Effector memory CD8-positive, alpha-beta T cell (primary cell): Measurements from ENCODE around the gene MT1A.
"Not testable (repeated sequence)": the region's sequence is repeated elsewhere in the genome, so short reads cannot be mapped to it uniquely, and the experiment has no call there.

Experiments
- ATAC-seq: fragments of 150-1000 bp; cut with Tn5 transposase; replicated peaks from 2 replicates; pipeline ENCODE4 v1.10.0; 2021; ENCODE audit warnings: mild to moderate bottlenecking, moderate library complexity
- DNase-seq, 3 experiments: peaks; one replicate each; pipeline ENCODE4 v3.0.0; 2021
- H3K27ac Mint-ChIP-seq, 2 donors: one replicate each; pipeline ENCODE4 v1.8.0; 2022; ENCODE audit warnings: mild to moderate bottlenecking in 2 of 2, mixed read lengths in 2 of 2, moderate library complexity in 2 of 2
- H3K27me3 Mint-ChIP-seq, 2 donors: one replicate each; pipeline ENCODE4 v1.8.0; 2022; ENCODE audit warnings: mixed read lengths in 2 of 2
- H3K36me3 Mint-ChIP-seq: one replicate; pipeline ENCODE4 v1.8.0; 2022; ENCODE audit warnings: mild to moderate bottlenecking, moderate library complexity, mixed read lengths; ENCODE audit not compliant: insufficient read depth
- H3K4me1 Mint-ChIP-seq, 2 donors: one replicate each; pipeline ENCODE4 v1.8.0; 2022; ENCODE audit warnings: low read depth in 2 of 2, mixed read lengths in 2 of 2
- H3K4me3 Mint-ChIP-seq, 2 donors: one replicate each; pipeline ENCODE4 v1.8.0; 2022; ENCODE audit warnings: mild to moderate bottlenecking in 2 of 2, mixed read lengths in 2 of 2, moderate library complexity in 2 of 2
- H3K9me3 Mint-ChIP-seq, 2 donors: one replicate each; pipeline ENCODE4 v1.8.0; 2022; ENCODE audit warnings: mixed read lengths in 2 of 2

MT1A gene

DNA sequence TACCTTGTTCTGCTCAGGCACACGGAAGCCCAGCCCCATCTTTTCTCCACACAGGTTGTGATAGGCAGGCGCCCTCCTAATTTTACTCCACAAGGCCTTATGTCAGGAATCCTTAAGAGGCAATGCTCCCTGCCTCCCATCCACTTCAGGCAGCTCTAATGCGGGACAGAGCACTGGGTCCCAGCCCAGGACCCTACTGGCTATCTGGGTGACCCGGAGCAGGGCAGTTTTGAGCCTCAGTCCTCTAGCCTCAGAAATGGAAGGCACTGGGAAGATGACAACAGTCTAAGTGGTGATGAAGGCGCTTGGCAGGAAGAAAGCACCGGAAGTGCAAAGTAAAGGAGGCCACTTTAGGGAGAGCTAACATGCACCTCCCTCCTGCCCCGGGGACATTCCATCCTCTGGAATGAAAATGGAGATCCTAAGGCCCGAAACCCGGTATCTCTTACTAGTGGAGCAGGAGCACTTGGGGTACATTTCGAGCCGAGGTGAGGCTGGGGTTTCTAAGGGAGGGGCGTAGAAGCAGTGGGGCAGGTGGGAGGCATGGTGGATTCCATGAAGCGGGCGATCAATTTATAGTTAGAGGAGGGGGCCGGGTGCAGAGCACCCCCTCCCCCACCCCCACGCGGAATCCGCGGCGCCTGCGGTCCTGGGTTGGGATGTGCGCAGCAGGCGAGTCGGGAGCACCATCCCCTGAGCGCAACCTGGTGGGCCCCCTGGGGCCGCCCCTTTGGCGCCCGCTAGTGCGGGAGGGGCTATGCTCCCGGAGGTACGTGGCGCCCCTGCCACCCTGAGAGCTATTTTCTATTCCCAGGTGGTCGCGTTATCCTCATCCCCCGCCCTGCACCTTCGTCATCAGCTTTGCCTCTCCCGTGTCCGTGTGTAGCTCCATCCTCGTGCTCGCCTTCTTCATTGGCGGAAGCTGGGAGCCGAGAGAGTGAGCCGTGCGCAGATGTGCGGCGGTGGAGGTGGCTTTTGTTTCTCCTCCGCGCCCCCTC, 24.2 kb downstream of the MT1A start:
- DNase-seq = no peak
- peak overlapping the region; percentile 83 to 85 for H3K4me3 Mint-ChIP-seq
- H3K27ac Mint-ChIP-seq = peak overlapping the region; percentile 78 to 80
- peaks cover 9 to 51% of the 10 kb centered on the region in 2 donors for H3K27me3 Mint-ChIP-seq
- peaks cover 18 to 25% of the 10 kb centered on the region in 2 donors for H3K4me1 Mint-ChIP-seq
- no peaks in the 10 kb centered on the region for H3K9me3 Mint-ChIP-seq
- ATAC-seq = peak; percentile 65
- H3K36me3 Mint-ChIP-seq = peaks cover 2% of the 10 kb centered on the region

DNA sequence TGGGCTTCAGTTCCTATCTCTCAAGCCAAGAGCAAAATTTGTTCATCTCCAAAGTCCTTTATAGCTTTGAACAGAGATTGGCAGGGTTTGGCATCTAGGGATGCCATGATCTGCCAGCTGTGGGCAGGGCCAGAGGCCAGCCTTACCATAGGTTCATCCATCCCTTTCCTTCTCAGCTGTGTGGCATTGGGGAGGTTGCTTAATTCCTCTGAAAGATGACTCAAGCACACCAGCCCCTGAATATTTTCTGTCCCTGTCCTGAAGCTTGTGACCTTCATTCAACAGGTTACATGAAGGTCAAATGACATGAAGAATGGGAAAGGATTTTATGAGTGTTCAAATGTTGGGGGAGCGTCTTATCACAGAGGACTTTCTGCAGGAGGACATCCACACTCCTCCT, 26.0 kb downstream of the MT1A start:
- no peak overlapping the region for H3K27ac Mint-ChIP-seq
- ATAC-seq (no peak), DNase-seq (no peak)
- peaks cover 27 to 70% of the 10 kb centered on the region in 2 donors for H3K27me3 Mint-ChIP-seq
- H3K36me3 Mint-ChIP-seq = no peaks in the 10 kb centered on the region
- H3K4me1 Mint-ChIP-seq = peaks cover 21 to 23% of the 10 kb centered on the region in 2 donors
- no peak overlapping the region for H3K4me3 Mint-ChIP-seq
- no peaks in the 10 kb centered on the region for H3K9me3 Mint-ChIP-seq

DNA sequence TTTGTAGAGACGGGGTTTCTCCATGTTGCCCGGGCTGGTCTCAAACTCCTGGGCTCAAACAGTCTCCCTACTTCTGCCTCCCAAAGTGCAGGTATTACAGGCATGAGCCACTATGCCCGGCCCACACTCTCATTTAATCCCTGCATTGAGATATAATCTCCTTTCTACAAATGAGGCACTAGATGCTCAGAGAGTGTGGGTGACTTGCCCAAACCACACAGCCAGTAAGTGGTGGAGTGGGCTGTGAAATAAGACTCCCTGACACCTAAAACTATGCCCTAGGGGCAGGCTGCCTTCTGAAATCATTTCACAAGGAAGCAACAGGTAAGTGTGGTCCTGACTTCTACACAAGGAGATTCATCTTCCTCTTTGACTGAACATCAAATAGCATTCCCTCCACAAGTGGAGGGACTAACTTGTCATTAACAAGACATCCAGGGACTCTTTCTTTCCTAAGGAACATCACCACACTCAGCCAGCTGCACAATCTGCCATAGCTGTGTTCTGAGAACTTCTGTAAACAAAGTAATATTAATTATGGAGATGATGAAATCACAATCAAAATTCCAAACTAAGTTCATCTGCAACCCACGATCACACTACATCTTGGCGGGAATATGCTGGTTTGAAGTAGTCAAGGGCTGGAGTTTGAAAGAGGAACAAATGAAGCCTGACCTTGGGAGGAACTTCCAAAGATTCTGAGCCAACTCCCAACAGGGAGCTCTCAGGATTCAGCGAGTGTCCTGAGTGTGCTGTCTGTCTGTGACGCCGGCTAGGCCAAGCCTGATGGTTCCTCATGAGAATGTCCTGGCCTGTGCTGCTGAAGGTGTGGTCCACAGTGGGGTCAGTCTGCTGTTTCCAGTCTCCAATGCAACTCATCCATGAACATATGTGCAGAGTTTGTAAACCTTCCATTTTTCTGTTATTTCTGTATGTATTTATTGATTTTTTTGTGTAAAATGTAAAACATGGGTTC, 27.1 kb downstream of the MT1A start:
- ATAC-seq, H3K36me3 Mint-ChIP-seq, DNase-seq, H3K9me3 Mint-ChIP-seq, H3K4me3 Mint-ChIP-seq, H3K27ac Mint-ChIP-seq: not testable (repeated sequence)
- Mint-ChIP-seq H3K27me3 (peaks cover 35 to 80% of the 10 kb centered on the region in 2 donors), H3K4me1 (peaks cover 24 to 26% of the 10 kb centered on the region in 2 donors)

DNA sequence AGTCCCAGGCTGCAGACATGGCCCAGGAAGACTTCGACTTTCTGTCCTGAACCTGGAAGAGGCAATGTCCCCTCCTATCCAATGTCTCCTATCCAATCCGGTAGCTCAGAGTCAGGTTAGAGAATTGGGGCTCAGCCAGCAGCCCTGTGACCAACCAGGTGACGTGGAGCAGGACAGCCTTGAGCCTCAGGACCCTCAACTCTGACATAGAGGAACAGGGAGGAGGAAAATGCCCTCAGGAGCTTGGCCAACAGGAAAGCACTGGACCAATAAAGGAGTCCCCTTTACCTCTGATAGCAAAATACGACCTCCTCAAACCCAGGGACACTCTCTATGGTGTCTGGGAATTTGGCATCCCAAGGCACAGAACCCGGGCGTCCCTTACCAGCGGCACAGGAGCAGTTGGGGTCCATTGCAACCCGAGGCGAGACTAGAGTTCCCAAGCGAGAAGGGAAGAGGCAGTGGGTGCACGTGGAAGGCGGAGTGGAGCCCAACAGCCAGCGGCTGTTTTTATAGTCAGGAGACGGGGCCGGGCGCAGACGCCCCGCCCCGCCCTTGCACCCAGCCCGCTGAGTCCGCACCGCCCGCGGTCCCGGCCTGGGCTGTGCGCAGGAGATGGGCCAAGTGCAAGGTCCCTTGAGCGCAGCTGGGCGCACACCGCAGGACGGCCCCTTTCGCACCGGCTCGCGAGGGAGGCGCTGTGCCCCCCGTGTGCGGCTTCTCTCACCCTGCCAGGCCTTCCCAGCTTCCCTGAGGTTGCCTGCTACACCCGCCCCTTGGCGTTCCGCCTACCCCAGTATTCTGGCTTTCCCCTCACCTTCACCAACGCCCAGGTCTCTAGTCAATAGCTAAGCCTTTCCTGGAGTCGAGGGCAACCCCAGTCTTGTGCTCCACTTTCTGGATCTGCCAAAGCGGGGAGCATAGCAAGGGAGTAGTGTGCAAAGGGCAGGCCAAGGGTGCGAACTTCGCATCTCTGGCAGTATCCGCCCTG, 29.4 kb downstream of the MT1A start, which contains the start of gene MT1G:
Gene MT1G, minus strand, starts transcription at position 485 of the 991 bp plus-strand sequence. Its CDS starts 72 bp downstream, at position 413.
- ATAC-seq = peak; percentile 84
- peaks cover 44 to 93% of the 10 kb centered on the region in 2 donors for H3K27me3 Mint-ChIP-seq
- no peaks in the 10 kb centered on the region for H3K36me3 Mint-ChIP-seq
- H3K4me3 Mint-ChIP-seq = peak within 1 kb of the TSS in 1 of 2 donors; percentile 37
- no peak within 1 kb of the TSS for H3K27ac Mint-ChIP-seq
- DNase-seq = peak in 1 of 3 experiments; percentile 23
- no peaks in the 10 kb centered on the region for H3K9me3 Mint-ChIP-seq
- peaks cover 14 to 17% of the 10 kb centered on the region in 2 donors for H3K4me1 Mint-ChIP-seq

DNA sequence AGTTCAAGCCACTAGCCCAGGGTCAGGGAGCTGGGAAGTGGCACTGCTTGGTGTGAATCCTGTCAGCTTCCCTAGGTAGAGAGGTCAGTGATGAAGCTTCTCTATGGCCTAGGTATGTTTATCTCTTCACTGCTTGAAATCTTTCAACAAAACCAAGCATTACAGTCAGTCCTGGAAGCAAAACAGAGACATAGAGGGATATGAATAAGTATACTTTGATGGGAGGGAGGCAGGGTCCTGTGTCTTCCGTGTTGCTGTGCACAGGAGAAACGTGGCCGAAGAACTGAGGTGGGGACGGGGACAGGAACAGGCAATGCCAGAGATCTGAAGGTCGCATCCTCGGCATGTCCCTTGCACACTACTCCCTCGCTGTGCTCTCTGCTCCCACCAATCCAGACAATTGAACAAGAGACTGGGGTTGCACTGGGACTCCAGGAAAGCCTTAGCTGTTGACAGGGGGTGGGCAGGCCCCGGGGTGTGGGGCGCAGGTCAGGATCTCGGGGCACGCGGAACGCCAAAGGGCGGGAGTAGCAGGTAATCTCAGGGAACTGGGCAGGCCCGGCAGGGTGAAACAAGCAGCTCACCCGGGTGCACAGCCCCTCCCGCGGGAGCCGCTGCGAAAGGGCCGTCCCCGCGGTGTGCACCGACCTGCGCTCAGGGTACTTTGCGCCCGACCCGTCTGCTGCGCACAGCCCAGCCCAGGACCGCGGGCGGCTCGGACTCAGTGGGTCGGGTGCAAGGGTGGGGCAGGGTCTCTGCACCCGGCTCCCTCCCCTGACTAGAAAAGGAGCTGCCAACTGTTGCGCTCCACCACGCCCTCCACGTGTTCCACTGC, 30.8 kb downstream of the MT1A start, which contains the start of gene MT1H:
Gene MT1H, plus strand, starts transcription at position 810 of the 835 bp plus-strand sequence. CDS start 71 bp downstream, outside the sequence.
- H3K4me1 Mint-ChIP-seq = peaks cover 10 to 13% of the 10 kb centered on the region in 2 donors
- no peak for ATAC-seq
- no peak within 1 kb of the TSS for H3K27ac Mint-ChIP-seq
- no peaks in the 10 kb centered on the region for H3K9me3 Mint-ChIP-seq
- peak within 1 kb of the TSS; percentile 21 to 45 for H3K4me3 Mint-ChIP-seq
- H3K27me3 Mint-ChIP-seq = peaks cover 44 to 95% of the 10 kb centered on the region in 2 donors
- H3K36me3 Mint-ChIP-seq = no peaks in the 10 kb centered on the region
- DNase-seq = no peak

DNA sequence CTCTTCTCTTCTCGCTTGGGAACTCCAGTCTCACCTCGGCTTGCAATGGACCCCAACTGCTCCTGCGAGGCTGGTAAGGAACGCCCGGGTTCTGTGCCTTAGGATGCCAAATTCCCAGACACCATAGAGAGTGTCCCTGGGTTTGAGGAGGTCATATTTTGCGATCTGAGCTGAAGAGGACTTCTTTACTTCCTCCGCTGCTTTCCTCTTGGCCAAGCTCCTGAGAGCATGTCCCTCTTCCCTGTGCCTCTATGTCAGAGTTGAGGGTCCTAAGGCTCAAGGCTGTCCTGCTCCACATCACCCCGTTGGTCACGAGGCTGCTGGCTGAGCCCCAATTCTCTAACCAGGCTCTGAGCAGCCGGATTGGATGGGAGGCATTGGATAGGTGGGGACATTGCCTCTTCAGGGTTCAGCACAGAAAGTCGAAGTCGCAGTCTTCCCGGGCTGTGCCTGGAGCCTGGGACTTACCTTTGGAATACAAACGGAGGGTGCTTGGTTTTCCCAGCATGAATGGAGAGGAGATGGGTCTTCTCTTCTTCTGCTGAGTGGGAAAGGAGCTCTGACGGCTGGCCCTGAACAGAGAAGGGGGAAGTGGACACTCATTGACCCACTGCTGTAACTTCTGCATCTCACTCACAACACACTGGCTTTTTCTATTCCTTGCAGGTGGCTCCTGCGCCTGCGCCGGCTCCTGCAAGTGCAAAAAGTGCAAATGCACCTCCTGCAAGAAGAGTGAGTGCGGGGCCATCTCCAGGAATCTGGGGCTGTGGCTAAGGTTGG, 31.6 kb downstream of the MT1A start:
- ATAC-seq (no peak), DNase-seq (no peak)
- Mint-ChIP-seq H3K36me3 (no peaks in the 10 kb centered on the region), H3K9me3 (no peaks in the 10 kb centered on the region), H3K4me3 (peak overlapping the region; percentile 21 to 45), H3K27ac (no peak overlapping the region), H3K4me1 (peaks cover 10 to 13% of the 10 kb centered on the region in 2 donors), H3K27me3 (peaks cover 46 to 95% of the 10 kb centered on the region in 2 donors)

DNA sequence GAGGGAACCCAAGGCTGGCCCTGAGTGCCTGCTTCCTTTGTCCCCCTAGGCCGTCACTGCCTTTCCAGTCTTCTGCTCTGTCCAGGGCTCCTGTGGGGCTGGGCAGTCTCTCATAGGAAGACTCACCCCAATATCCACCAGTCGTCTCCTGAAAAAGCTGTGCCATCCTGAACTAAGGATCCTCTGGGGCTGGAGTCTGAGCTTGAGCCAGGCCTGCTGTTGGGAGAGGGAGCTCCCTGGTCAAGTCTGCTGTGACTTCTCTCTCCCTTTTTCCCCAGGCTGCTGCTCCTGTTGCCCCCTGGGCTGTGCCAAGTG, 32.1 kb downstream of the MT1A start:
- no peak overlapping the region for H3K4me3 Mint-ChIP-seq
- peaks cover 14 to 18% of the 10 kb centered on the region in 2 donors for H3K4me1 Mint-ChIP-seq
- no peak for ATAC-seq
- H3K27me3 Mint-ChIP-seq = peaks cover 52 to 95% of the 10 kb centered on the region in 2 donors
- no peaks in the 10 kb centered on the region for H3K36me3 Mint-ChIP-seq
- H3K9me3 Mint-ChIP-seq = no peaks in the 10 kb centered on the region
- H3K27ac Mint-ChIP-seq = no peak overlapping the region
- no peak for DNase-seq

DNA sequence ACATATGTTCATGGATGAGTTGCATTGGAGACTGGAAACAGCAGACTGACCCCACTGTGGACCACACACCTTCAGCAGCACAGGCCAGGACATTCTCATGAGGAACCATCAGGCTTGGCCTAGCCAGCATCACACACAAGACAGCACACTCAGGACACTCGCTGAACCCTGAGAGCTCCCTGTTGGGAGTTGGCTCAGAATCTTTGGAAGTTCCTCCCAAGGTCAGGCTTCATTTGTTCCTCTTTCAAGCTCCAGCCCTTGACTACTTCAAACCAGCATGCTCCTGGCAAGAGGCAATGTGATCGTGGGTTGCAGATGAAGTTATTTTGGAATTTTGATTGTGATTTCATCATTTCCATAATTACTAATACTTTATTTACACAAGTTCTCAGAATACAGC, 33.2 kb downstream of the MT1A start:
- H3K9me3 Mint-ChIP-seq, DNase-seq, ATAC-seq, H3K27ac Mint-ChIP-seq, H3K4me3 Mint-ChIP-seq, H3K36me3 Mint-ChIP-seq: not testable (repeated sequence)
- Mint-ChIP-seq H3K4me1 (peaks cover 19 to 22% of the 10 kb centered on the region in 2 donors), H3K27me3 (peaks cover 50 to 98% of the 10 kb centered on the region in 2 donors)

DNA sequence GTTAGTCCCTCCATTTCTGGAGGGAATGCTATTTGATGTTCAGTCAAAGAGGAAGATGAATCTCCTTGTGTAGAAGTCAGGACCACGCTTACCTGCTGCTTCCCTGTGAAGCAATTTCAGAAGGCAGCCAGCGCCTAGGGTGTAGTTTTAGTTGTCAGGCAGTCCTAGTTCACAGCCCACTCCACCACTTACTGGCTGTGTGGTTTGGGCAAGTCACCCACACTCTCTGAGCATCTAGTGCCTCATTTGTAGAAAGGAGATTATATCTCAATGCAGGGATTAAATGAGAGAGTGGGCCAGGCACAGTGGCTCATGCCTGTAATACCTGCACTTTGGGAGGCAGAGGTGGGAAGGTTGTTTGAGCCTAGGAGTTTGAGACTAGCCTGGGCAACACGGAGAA, 33.7 kb downstream of the MT1A start:
- H3K36me3 Mint-ChIP-seq, ATAC-seq, H3K27ac Mint-ChIP-seq, H3K4me3 Mint-ChIP-seq, H3K9me3 Mint-ChIP-seq, DNase-seq: not testable (repeated sequence)
- H3K4me1 Mint-ChIP-seq = peaks cover 19 to 22% of the 10 kb centered on the region in 2 donors
- H3K27me3 Mint-ChIP-seq = peaks cover 50 to 96% of the 10 kb centered on the region in 2 donors

DNA sequence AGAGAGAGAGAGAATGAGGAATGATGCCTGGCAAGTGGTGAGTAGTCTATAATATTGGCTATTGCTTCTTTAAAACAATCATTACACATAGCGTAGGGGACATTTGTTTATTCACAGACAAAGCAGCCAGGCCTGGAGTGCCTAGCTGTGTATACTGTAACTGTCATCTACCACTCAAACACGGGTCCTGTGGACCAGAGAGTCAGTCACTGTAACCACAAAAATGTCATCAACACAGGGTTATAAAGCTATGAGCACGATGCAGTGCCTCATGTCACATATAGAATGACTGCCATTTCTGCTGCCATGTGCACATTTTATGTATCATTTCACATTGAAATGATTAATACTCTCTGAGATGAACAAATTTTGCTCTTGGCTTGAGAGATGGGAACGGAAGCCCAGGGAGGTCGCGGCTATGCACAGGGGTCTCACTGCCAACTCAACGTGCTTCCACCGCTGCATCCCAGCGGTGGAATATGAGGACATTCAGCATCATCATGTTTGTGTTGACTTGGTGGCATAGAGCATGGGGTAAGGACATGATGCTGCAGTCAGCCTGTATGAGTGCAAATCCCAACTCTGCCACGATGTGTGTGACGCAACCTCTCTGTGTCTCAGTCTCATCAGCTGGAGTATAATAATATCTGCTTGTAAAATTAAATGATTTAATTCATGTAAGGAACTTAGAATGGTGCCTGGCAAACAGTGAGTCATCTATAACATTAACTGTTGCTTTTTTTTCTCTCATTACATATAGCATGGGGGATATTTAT, 34.5 kb downstream of the MT1A start:
- DNase-seq = no peak
- no peak overlapping the region for H3K27ac Mint-ChIP-seq
- H3K4me3 Mint-ChIP-seq = no peak overlapping the region
- H3K4me1 Mint-ChIP-seq = peaks cover 19 to 22% of the 10 kb centered on the region in 2 donors
- ATAC-seq = no peak
- peaks cover 42 to 88% of the 10 kb centered on the region in 2 donors for H3K27me3 Mint-ChIP-seq
- H3K9me3 Mint-ChIP-seq = no peaks in the 10 kb centered on the region
- no peaks in the 10 kb centered on the region for H3K36me3 Mint-ChIP-seq
